Progenitor cell of endocrine pancreas (in vitro differentiated cells): ENCODE results near the gene THAP7. TPM values are rescaled to one million over a fixed set of nuclear protein-coding genes. Genes with fewer than 3 reads are reported as not detected.

ENCODE experiments used
- DNase-seq: peaks from one replicate; pipeline ENCODE4 v3.0.0; 2021; ENCODE audit warnings: low spot score; ENCODE audit not compliant: unreplicated experiment
- H3K27ac Mint-ChIP-seq: 2 replicates; pipeline ENCODE4 v1.8.0; 2021; ENCODE audit warnings: mild to moderate bottlenecking, moderate library complexity, mixed read lengths
- H3K27me3 Mint-ChIP-seq: 2 replicates; pipeline ENCODE4 v1.8.0; 2021; ENCODE audit warnings: mixed read lengths
- H3K36me3 Mint-ChIP-seq: 2 replicates; pipeline ENCODE4 v1.8.0; 2022; ENCODE audit warnings: mixed read lengths; ENCODE audit not compliant: insufficient read depth
- H3K4me1 Mint-ChIP-seq: 2 replicates; pipeline ENCODE4 v1.8.0; 2021; ENCODE audit warnings: low read depth, mixed read lengths
- H3K4me3 Mint-ChIP-seq: 2 replicates; pipeline ENCODE4 v1.8.0; 2021; ENCODE audit warnings: low read depth, mild to moderate bottlenecking, moderate library complexity, mixed read lengths
- H3K9me3 Mint-ChIP-seq: 2 replicates; pipeline ENCODE4 v1.8.0; 2021; ENCODE audit warnings: low read depth, mixed read lengths
- CTCF ChIP-seq: fragments of 200-600 bp; sonication (generic); IDR thresholded peaks from one replicate; pipeline ENCODE4 v1.5.0; 2021; ENCODE audit warnings: antibody characterized with exemption, mild to moderate bottlenecking; ENCODE audit not compliant: unreplicated experiment
- total RNA-seq: library from RNA; stranded (reverse); gene quantifications from 2 replicates; pipeline ENCODE4 v1.2.1, GENCODE V29; 2021

THAP7 gene
- total RNA-seq, 1 donor from 2014 or later, result 17.6 TPM

- Mint-ChIP-seq H3K9me3 (no peaks in the 10 kb centered on the region), H3K4me1 (peaks cover 15% of the 10 kb centered on the region), H3K27me3 (no peaks in the 10 kb centered on the region), H3K4me3 (peak overlapping the region; percentile 89), H3K36me3 (no peaks in the 10 kb centered on the region), H3K27ac (peak overlapping the region; percentile 97)
- no peak for TF ChIP-seq CTCF
- DNase-seq, result no peak
These were observed 824 bp downstream of the THAP7 start for GRCh38 chr22:21000987-21001600.

GRCh38 chr22:21000207-21000986 lies 1.5 kb downstream of the THAP7 start:
- Mint-ChIP-seq H3K4me3 (peak overlapping the region; percentile 89), H3K27ac (no peak overlapping the region), H3K9me3 (no peaks in the 10 kb centered on the region), H3K27me3 (no peaks in the 10 kb centered on the region), H3K4me1 (peaks cover 15% of the 10 kb centered on the region), H3K36me3 (no peaks in the 10 kb centered on the region)
- no peak for TF ChIP-seq CTCF
- DNase-seq, result no peak

- Mint-ChIP-seq H3K4me1 (peaks cover 15% of the 10 kb centered on the region), H3K27me3 (no peaks in the 10 kb centered on the region), H3K4me3 (no peak overlapping the region), H3K36me3 (no peaks in the 10 kb centered on the region), H3K27ac (no peak overlapping the region), H3K9me3 (no peaks in the 10 kb centered on the region)
- no peak for TF ChIP-seq CTCF
- no peak for DNase-seq
These were observed 2.3 kb downstream of the THAP7 start for GRCh38 chr22:20999350-21000206.

GRCh38 chr22:20998411-20999336 lies 3.2 kb downstream of the THAP7 start:
- peak overlapping the region; percentile 26 for H3K4me3 Mint-ChIP-seq
- H3K27me3 Mint-ChIP-seq, result no peaks in the 10 kb centered on the region

More at GRCh38 chr22:20998411-20999336, 3.2 kb downstream of the THAP7 start:
- Mint-ChIP-seq H3K4me1 (peaks cover 15% of the 10 kb centered on the region), H3K27ac (no peak overlapping the region), H3K36me3 (no peaks in the 10 kb centered on the region), H3K9me3 (no peaks in the 10 kb centered on the region)
- DNase-seq, result no peak
- TF ChIP-seq CTCF, result no peak
